HG02981 (cell line): ENCODE results near the gene EMC10.
"Not testable (repeated sequence)": the region's sequence is repeated elsewhere in the genome, so short reads cannot be mapped to it uniquely, and the experiment has no call there.

Source experiments
- ATAC-seq: cut with Tn5 transposase; IDR thresholded peaks from one replicate; pipeline ENCODE4 v1.9.1; 2021; ENCODE audit warnings: mild to moderate bottlenecking, moderate library complexity; ENCODE audit not compliant: unreplicated experiment

The EMC10 gene

GRCh38 chr19:50512999-50513745 lies 36.9 kb downstream of the EMC10 start:
- no peak for ATAC-seq

- ATAC-seq: no peak
Measured at GRCh38 chr19:50513746-50514345, 37.5 kb downstream of the EMC10 start, which contains the start of gene ASPDH. Gene ASPDH (minus strand): TSS chr19:50513913. CDS start chr19:50513823, 90 bp downstream.

- ATAC-seq: no peak
Measured at GRCh38 chr19:50514346-50515167, 38.2 kb downstream of the EMC10 start.

- ATAC-seq: no peak
Measured at GRCh38 chr19:50515168-50515561, 38.9 kb downstream of the EMC10 start.

GRCh38 chr19:50516456-50516855 lies 40.1 kb downstream of the EMC10 start:
- ATAC-seq: no peak

- ATAC-seq: no peak
Measured at GRCh38 chr19:50516964-50517703, 40.8 kb downstream of the EMC10 start.

- no peak for ATAC-seq
Measured at GRCh38 chr19:50517704-50518075, 41.4 kb downstream of the EMC10 start.

- ATAC-seq: no peak
Measured at GRCh38 chr19:50518091-50519005, 42.0 kb downstream of the EMC10 start.

- no peak for ATAC-seq
Measured at GRCh38 chr19:50519006-50519575, 42.8 kb downstream of the EMC10 start.

GRCh38 chr19:50520822-50521465 lies 44.6 kb downstream of the EMC10 start:
- ATAC-seq: no peak

- ATAC-seq: no peak
Measured at GRCh38 chr19:50522881-50523280, 46.6 kb downstream of the EMC10 start.

- ATAC-seq: not testable (repeated sequence)
Measured at GRCh38 chr19:50528052-50528451, 51.7 kb downstream of the EMC10 start.

GRCh38 chr19:50531171-50531612 lies 54.9 kb downstream of the EMC10 start:
- no peak for ATAC-seq

- ATAC-seq: no peak
Measured at GRCh38 chr19:50532952-50533351, 56.6 kb downstream of the EMC10 start.

GRCh38 chr19:50534478-50534877 lies 58.2 kb downstream of the EMC10 start:
- no peak for ATAC-seq

- ATAC-seq: no peak
Measured at GRCh38 chr19:50535672-50536187, 59.4 kb downstream of the EMC10 start.

- ATAC-seq: no peak
Measured at GRCh38 chr19:50536662-50537305, 60.5 kb downstream of the EMC10 start.

- no peak for ATAC-seq
Measured at GRCh38 chr19:50537306-50537685, 61.0 kb downstream of the EMC10 start.
